Mesendoderm (in vitro differentiated cells): Measurements from ENCODE around the gene KCNH2.

Source experiments
- DNase-seq: peaks from one replicate; pipeline ENCODE4 v3.0.0; 2013
- H2AK5ac ChIP-seq: 2 replicates; pipeline ENCODE4 v1.6.1; 2013; ENCODE audit warnings: low read length, inconsistent platforms
- H2BK120ac ChIP-seq: 2 replicates; pipeline ENCODE4 v1.6.1; 2013; ENCODE audit warnings: low read depth, mild to moderate bottlenecking, low read length, moderate library complexity, mixed read lengths
- H2BK15ac ChIP-seq: replicated peaks from 2 replicates; pipeline ENCODE4 v1.6.1; 2013; ENCODE audit warnings: low read depth, mild to moderate bottlenecking, moderate library complexity
- H2BK5ac ChIP-seq: 2 replicates; pipeline ENCODE4 v1.6.1; 2013; ENCODE audit warnings: low read length, inconsistent platforms
- H3K18ac ChIP-seq: 2 replicates; pipeline ENCODE4 v1.6.1; 2013; ENCODE audit warnings: mild to moderate bottlenecking, low read length, mixed read lengths
- H3K23ac ChIP-seq: one replicate; pipeline ENCODE4 v1.6.1; 2013; ENCODE audit warnings: low read length
- H3K27ac ChIP-seq: 2 replicates; pipeline ENCODE4 v1.5.1; 2013; ENCODE audit warnings: low read depth, mild to moderate bottlenecking, inconsistent platforms, low read length, moderate library complexity
- H3K27me3 ChIP-seq: 2 replicates; pipeline ENCODE4 v1.6.1; 2013; ENCODE audit warnings: low read length, control low read depth, mild to moderate bottlenecking, inconsistent platforms; ENCODE audit not compliant: insufficient read depth, poor library complexity
- H3K36me3 ChIP-seq: 2 replicates; pipeline ENCODE4 v1.6.1; 2013; ENCODE audit warnings: low read length, inconsistent platforms; ENCODE audit not compliant: control insufficient read depth, insufficient read depth
- H3K4ac ChIP-seq: one replicate; pipeline ENCODE4 v1.6.1; 2013; ENCODE audit warnings: low read depth, mild to moderate bottlenecking, low read length, moderate library complexity
- H3K4me1 ChIP-seq: 2 replicates; pipeline ENCODE4 v1.6.1; 2013; ENCODE audit warnings: low read depth, low read length, inconsistent platforms; ENCODE audit not compliant: control insufficient read depth
- H3K4me2 ChIP-seq: 2 replicates; pipeline ENCODE4 v1.6.1; 2013; ENCODE audit warnings: low read length
- H3K4me3 ChIP-seq: 2 replicates; pipeline ENCODE4 v1.5.1; 2013; ENCODE audit warnings: mild to moderate bottlenecking, low read length
- H3K56ac ChIP-seq: one replicate; pipeline ENCODE4 v1.6.1; 2013; ENCODE audit warnings: low read length
- H3K79me1 ChIP-seq: 2 replicates; pipeline ENCODE4 v1.6.1; 2013; ENCODE audit warnings: low read length, inconsistent platforms
- H3K79me2 ChIP-seq: 2 replicates; pipeline ENCODE4 v1.6.1; 2013; ENCODE audit warnings: mild to moderate bottlenecking, low read length; ENCODE audit not compliant: control insufficient read depth, insufficient read depth
- H3K9ac ChIP-seq: 2 replicates; pipeline ENCODE4 v1.6.1; 2013; ENCODE audit warnings: low read length, inconsistent platforms
- H4K5ac ChIP-seq: one replicate; pipeline ENCODE4 v1.6.1; 2013; ENCODE audit warnings: low read length
- H4K8ac ChIP-seq: one replicate; pipeline ENCODE4 v1.6.1; 2013; ENCODE audit warnings: low read depth, mild to moderate bottlenecking, control low read depth, low read length, moderate library complexity
- WGBS: extraction: QIAGEN DNeasy Blood & Tissue Kit; methylation state at CpG from one replicate; pipeline ENCODE4 v1.1.7; 2013; ENCODE audit warnings: low lambda C conversion rate, missing lambda C conversion rate; ENCODE audit not compliant: insufficient coverage; ENCODE audit errors: extremely low coverage; 5-methylcytosine and 5-hydroxymethylcytosine counted together

KCNH2 gene

DNA sequence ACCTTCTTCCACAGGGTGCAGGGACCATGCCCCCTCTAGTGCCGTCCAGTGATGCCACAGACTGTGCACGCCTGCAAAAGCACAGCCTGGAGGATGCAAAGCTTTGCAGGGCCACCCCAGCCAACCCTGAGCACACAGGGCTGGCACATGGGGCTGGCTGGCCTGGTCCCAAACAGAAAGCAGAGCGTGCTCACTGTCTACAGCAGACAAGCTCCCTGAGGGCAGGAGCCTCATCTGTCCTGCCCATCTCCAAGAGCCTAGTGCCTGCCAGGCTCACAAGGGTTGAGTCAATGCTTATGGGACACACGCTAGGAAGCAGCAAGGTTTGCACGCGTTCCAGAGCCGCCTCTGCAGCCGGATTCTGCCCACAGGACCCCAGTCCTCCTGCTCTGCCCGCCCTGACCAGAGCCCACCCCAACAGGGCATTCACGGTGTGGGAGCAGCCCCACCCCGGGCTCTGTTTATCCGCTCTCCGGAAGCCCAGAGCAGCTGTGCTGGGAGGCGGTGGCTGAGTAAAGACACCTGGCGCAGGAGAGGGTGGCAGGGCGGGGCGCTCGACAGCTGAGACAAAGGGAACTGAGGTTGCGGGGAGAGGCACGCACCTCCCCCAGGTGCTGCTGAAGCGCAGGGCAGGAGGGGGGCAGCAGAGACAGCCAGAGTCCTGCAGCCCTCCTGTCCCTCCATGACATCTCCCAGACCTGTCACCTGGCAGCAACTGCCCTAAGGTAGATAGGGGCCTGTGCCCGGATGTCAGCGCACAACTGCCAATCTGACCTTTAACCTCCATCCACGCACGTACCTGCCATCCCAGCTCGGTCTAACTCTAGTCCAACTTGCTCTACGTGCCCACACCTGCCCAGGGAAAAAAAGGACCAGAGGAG lies 4.3 kb downstream of the KCNH2 start:
- Histone ChIP-seq H4K8ac (no peak overlapping the region), H3K4me3 (no peak overlapping the region)

GRCh38 chr7:150972741-150973140 lies 5.4 kb downstream of the KCNH2 start:
- Histone ChIP-seq H3K36me3 (no peaks in the 10 kb centered on the region), H4K5ac (no peak overlapping the region), H3K4me2 (no peak overlapping the region), H3K79me2 (no peaks in the 10 kb centered on the region), H3K4me1 (no peaks in the 10 kb centered on the region), H3K27me3 (peaks cover 19% of the 10 kb centered on the region), H3K9ac (no peak overlapping the region), H3K27ac (no peak overlapping the region), H3K18ac (no peak overlapping the region), H3K23ac (no peak overlapping the region), H2BK5ac (no peak overlapping the region), H4K8ac (no peak overlapping the region), H3K79me1 (no peaks in the 10 kb centered on the region), H3K4ac (no peak overlapping the region), H2BK15ac (no peak overlapping the region), H3K56ac (no peak overlapping the region), H2BK120ac (no peak overlapping the region), H2AK5ac (no peak overlapping the region), H3K4me3 (no peak overlapping the region)
- DNase-seq, result no peak
- no CpG with 5 or more reads among the region's 8 CpGs for WGBS

More for the DNA sequence above, 4.3 kb downstream of the KCNH2 start:
- H4K5ac ChIP-seq, result no peak overlapping the region
- H3K36me3 ChIP-seq, result no peaks in the 10 kb centered on the region
- peaks cover 19% of the 10 kb centered on the region for H3K27me3 ChIP-seq
- H3K79me2 ChIP-seq, result no peaks in the 10 kb centered on the region
- no peak overlapping the region for H3K4me2 ChIP-seq
- no peak overlapping the region for H2BK15ac ChIP-seq
- no peak overlapping the region for H2BK120ac ChIP-seq
- no peaks in the 10 kb centered on the region for H3K4me1 ChIP-seq
- H3K79me1 ChIP-seq, result no peaks in the 10 kb centered on the region
- no peak overlapping the region for H2BK5ac ChIP-seq
- no peak overlapping the region for H3K56ac ChIP-seq
- H3K23ac ChIP-seq, result no peak overlapping the region
- no CpG with 5 or more reads among the region's 27 CpGs for whole genome bisulfite sequencing
- H2AK5ac ChIP-seq, result no peak overlapping the region
- H3K18ac ChIP-seq, result no peak overlapping the region
- no peak overlapping the region for H3K4ac ChIP-seq
- no peak for DNase-seq
- peak overlapping the region; percentile 13 for H3K9ac ChIP-seq
- no peak overlapping the region for H3K27ac ChIP-seq

DNA sequence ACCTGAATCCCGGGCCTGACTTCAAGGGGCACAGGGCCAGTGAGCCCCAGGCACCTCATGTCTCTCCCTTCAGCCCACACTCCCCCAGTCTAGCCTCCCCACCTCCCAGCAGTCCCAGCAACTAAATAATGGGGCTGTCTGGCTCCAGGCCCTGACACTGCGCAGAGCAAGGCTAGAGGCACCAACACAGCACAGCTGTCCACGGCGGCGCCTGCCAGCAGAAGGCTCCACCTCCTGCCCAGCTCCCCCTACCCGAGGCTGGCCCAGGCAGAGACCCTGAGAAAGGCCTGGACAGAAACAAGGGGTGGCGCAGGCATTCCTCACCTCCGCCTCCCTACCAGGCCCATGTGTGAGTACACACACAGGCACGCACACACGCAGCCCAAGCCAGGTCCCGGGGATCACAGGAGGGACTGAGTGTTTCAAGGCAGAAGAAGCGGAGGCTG lies 6.1 kb downstream of the KCNH2 start:
- no CpG with 5 or more reads among the region's 12 CpGs for WGBS
- H3K4me2 ChIP-seq, result no peak overlapping the region
- DNase-seq, result no peak
- no peak overlapping the region for H3K56ac ChIP-seq
- H2BK5ac ChIP-seq, result no peak overlapping the region
- no peak overlapping the region for H3K9ac ChIP-seq
- no peak overlapping the region for H3K4me3 ChIP-seq
- no peaks in the 10 kb centered on the region for H3K4me1 ChIP-seq
- H4K5ac ChIP-seq, result no peak overlapping the region
- no peaks in the 10 kb centered on the region for H3K36me3 ChIP-seq
- H3K79me1 ChIP-seq, result no peaks in the 10 kb centered on the region
- no peak overlapping the region for H3K23ac ChIP-seq
- H3K79me2 ChIP-seq, result no peaks in the 10 kb centered on the region
- H3K27me3 ChIP-seq, result peaks cover 15% of the 10 kb centered on the region
- H2BK15ac ChIP-seq, result no peak overlapping the region
- H2AK5ac ChIP-seq, result no peak overlapping the region
- no peak overlapping the region for H4K8ac ChIP-seq
- no peak overlapping the region for H3K27ac ChIP-seq
- H3K4ac ChIP-seq, result no peak overlapping the region
- H3K18ac ChIP-seq, result no peak overlapping the region
- H2BK120ac ChIP-seq, result no peak overlapping the region

DNA sequence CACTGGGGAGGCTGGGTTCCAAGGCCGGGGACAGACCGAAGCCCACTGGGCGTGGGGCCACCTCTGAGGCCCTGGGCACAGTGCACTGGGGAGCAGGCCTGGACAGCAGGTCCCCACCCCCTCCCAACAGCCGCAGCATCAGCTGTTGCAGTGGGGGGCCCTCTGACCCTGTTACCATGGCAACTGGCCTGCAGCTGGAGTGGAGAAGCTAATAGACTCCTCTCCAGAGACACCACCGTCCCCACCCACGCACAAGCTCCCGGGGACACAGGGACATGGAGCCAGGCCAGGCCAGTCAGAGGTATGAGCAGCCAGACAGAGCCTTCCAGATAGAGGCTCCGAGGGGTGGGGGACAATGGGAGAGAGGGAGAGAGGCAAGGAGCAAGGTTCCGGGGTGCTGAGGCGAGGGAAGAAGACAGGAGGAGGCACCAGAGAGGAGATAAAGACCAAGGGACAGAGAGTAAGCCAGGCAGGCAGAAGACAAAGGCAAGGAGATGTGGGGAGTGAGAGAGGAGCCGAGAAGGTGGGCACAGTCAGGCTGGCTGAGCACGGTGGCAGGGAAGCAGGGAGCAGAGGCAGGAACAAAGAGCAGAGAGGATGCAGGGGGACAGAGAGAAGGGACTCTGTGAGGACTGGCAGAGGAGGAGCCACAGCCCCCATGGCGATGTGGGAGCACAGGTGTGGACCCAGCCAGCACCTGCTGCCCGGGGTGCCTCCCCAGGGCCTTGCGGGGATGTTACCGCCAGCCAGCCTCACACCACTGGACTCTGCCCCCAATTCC lies 6.7 kb downstream of the KCNH2 start:
- no peak overlapping the region for H3K27ac ChIP-seq
- no peak overlapping the region for H3K56ac ChIP-seq
- H3K23ac ChIP-seq, result no peak overlapping the region
- H3K36me3 ChIP-seq, result no peaks in the 10 kb centered on the region
- no peak overlapping the region for H3K4ac ChIP-seq
- no peak overlapping the region for H4K8ac ChIP-seq
- H2BK120ac ChIP-seq, result no peak overlapping the region
- no peak for DNase-seq
- no peak overlapping the region for H3K9ac ChIP-seq
- no peaks in the 10 kb centered on the region for H3K79me1 ChIP-seq
- no peak overlapping the region for H3K18ac ChIP-seq
- peaks cover 14% of the 10 kb centered on the region for H3K27me3 ChIP-seq
- no peak overlapping the region for H2AK5ac ChIP-seq
- no peak overlapping the region for H4K5ac ChIP-seq
- no peak overlapping the region for H3K4me2 ChIP-seq
- H3K79me2 ChIP-seq, result no peaks in the 10 kb centered on the region
- H2BK5ac ChIP-seq, result no peak overlapping the region
- H2BK15ac ChIP-seq, result no peak overlapping the region
- no peaks in the 10 kb centered on the region for H3K4me1 ChIP-seq
- WGBS, result no CpG with 5 or more reads among the region's 16 CpGs
- H3K4me3 ChIP-seq, result no peak overlapping the region

DNA sequence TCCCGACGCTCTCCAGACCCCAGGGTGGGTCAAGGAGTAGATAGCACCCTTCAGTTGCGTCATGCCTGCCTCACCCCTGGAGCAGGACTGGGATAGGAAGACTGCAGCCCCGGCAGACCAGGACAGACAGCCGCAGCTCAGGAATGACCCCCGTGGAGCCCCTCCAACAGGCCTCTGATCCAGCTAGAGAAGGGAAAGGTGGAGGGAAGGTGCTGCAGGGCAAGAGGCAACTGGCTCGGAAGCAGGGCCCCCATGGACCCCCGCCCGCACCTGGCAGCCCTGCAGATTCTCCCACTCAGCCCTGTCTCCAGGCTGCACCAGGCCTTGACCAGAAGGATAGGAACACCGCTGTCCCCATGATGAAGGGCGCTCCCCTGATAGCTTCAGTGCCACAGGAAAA lies 7.7 kb downstream of the KCNH2 start:
- WGBS, result no CpG with 5 or more reads among the region's 11 CpGs
- H3K79me2 ChIP-seq, result no peaks in the 10 kb centered on the region
- H3K4me1 ChIP-seq, result no peaks in the 10 kb centered on the region
- H4K8ac ChIP-seq, result no peak overlapping the region
- no peak overlapping the region for H2BK15ac ChIP-seq
- H3K27me3 ChIP-seq, result peaks cover 11% of the 10 kb centered on the region
- no peak for DNase-seq
- H4K5ac ChIP-seq, result no peak overlapping the region
- no peak overlapping the region for H3K27ac ChIP-seq
- no peak overlapping the region for H3K9ac ChIP-seq
- no peak overlapping the region for H3K18ac ChIP-seq
- no peak overlapping the region for H3K23ac ChIP-seq
- no peak overlapping the region for H3K4ac ChIP-seq
- H3K4me3 ChIP-seq, result no peak overlapping the region
- H3K56ac ChIP-seq, result no peak overlapping the region
- no peaks in the 10 kb centered on the region for H3K36me3 ChIP-seq
- H3K4me2 ChIP-seq, result no peak overlapping the region
- no peaks in the 10 kb centered on the region for H3K79me1 ChIP-seq
- no peak overlapping the region for H2BK5ac ChIP-seq
- H2AK5ac ChIP-seq, result no peak overlapping the region
- no peak overlapping the region for H2BK120ac ChIP-seq
